WTC11 (cell line): ENCODE results near the gene TIFAB. TPM values are rescaled to one million over a fixed set of nuclear protein-coding genes. Genes with fewer than 3 reads are reported as not detected.

Experiments
- ATAC-seq: fragments of 200-7000 bp; cut with Tn5 transposase; 2 replicates; pipeline ENCODE4 v1.10.0; 2021; ENCODE audit warnings: mild to moderate bottlenecking, moderate library complexity
- Bru-seq: library from RNA; stranded (reverse); fragments of 400-500 nt; gene quantifications from one replicate; lab custom pipeline; 2021; lab: Mats Ljungman, UMichigan
- CTCF ChIA-PET: fragments of 300-600 bp; sonication (Branson Sonifier 250); formaldehyde crosslinking; loops from one replicate; lab custom pipeline; 2021; ENCODE audit warnings: antibody characterized with exemption; lab: Charles Lee
- POLR2A ChIA-PET: fragments of 350-600 bp; sonication (Branson Sonifier 250); formaldehyde crosslinking; loops from one replicate; lab custom pipeline; 2021; ENCODE audit warnings: antibody characterized with exemption; lab: Charles Lee
- DNase-seq: peaks from one replicate; pipeline ENCODE4 v3.0.0; 2021; ENCODE audit warnings: low spot score
- H3K27ac Mint-ChIP-seq: 2 replicates; pipeline ENCODE4 v1.8.0; 2021; ENCODE audit warnings: mixed read lengths
- H3K27me3 Mint-ChIP-seq: 2 replicates; pipeline ENCODE4 v1.8.0; 2021; ENCODE audit warnings: low read depth, mild to moderate bottlenecking, moderate library complexity, mixed read lengths
- H3K36me3 Mint-ChIP-seq: 2 replicates; pipeline ENCODE4 v1.8.0; 2021; ENCODE audit warnings: mixed read lengths
- H3K4me1 Mint-ChIP-seq: 2 replicates; pipeline ENCODE4 v1.8.0; 2022; ENCODE audit warnings: mixed read lengths
- H3K4me3 Mint-ChIP-seq: 2 replicates; pipeline ENCODE4 v1.8.0; 2021; ENCODE audit warnings: mild to moderate bottlenecking, moderate library complexity, mixed read lengths
- H3K9me3 Mint-ChIP-seq: 2 replicates; pipeline ENCODE4 v1.8.0; 2021; ENCODE audit warnings: mixed read lengths
- CREB1 ChIP-seq: sonication (generic); formaldehyde crosslinking; IDR thresholded peaks from 2 replicates; pipeline ENCODE4 v1.8.0; 2023; ENCODE audit warnings: mild to moderate bottlenecking, missing genetic modification reagents
- CREM ChIP-seq: sonication (generic); formaldehyde crosslinking; IDR thresholded peaks from 2 replicates; pipeline ENCODE4 v1.8.1; 2022; ENCODE audit warnings: mild to moderate bottlenecking, missing genetic modification reagents, moderate library complexity
- E2F5 ChIP-seq: sonication (generic); formaldehyde crosslinking; IDR thresholded peaks from 2 replicates; pipeline ENCODE4 v1.8.1; 2022; ENCODE audit warnings: mild to moderate bottlenecking, moderate library complexity, missing genetic modification reagents
- ELF4 ChIP-seq: sonication (generic); formaldehyde crosslinking; IDR thresholded peaks from 2 replicates; pipeline ENCODE4 v1.8.1; 2022; ENCODE audit warnings: low read depth, mild to moderate bottlenecking, moderate library complexity, missing genetic modification reagents
- ESRRA ChIP-seq: sonication (generic); formaldehyde crosslinking; IDR thresholded peaks from 2 replicates; pipeline ENCODE4 v1.8.1; 2022; ENCODE audit warnings: mild to moderate bottlenecking, missing genetic modification reagents, borderline replicate concordance
- GTF2I ChIP-seq: fragments of 250-450 bp; sonication (Bioruptor Pico); conservative IDR thresholded peaks from 2 replicates; pipeline ENCODE4 v1.4.0; 2021; ENCODE audit warnings: mild to moderate bottlenecking
- KAT7 ChIP-seq: sonication (generic); formaldehyde crosslinking; IDR thresholded peaks from 2 replicates; pipeline ENCODE4 v1.8.1; 2023; ENCODE audit warnings: missing genetic modification reagents, mild to moderate bottlenecking, borderline replicate concordance
- MXD4 ChIP-seq: fragments of 250-450 bp; sonication (Bioruptor Pico); IDR thresholded peaks from 2 replicates; pipeline ENCODE4 v1.8.0; 2021; ENCODE audit warnings: mild to moderate bottlenecking, moderate library complexity, borderline replicate concordance
- NR2C2 ChIP-seq: sonication (generic); formaldehyde crosslinking; IDR thresholded peaks from 2 replicates; pipeline ENCODE4 v1.8.0; 2022; ENCODE audit warnings: mild to moderate bottlenecking, missing genetic modification reagents
- NR3C1 ChIP-seq: sonication (generic); formaldehyde crosslinking; conservative IDR thresholded peaks from 2 replicates; pipeline ENCODE4 v1.8.1; 2023; ENCODE audit warnings: low read depth, mild to moderate bottlenecking, missing genetic modification reagents
- PREB ChIP-seq: sonication (generic); formaldehyde crosslinking; IDR thresholded peaks from 2 replicates; pipeline ENCODE4 v1.8.1; 2022; ENCODE audit warnings: mild to moderate bottlenecking, missing genetic modification reagents, moderate library complexity, borderline replicate concordance
- SMAD4 ChIP-seq: sonication (generic); formaldehyde crosslinking; IDR thresholded peaks from 2 replicates; pipeline ENCODE4 v1.8.0; 2022; ENCODE audit warnings: mild to moderate bottlenecking, missing genetic modification reagents
- TEAD1 ChIP-seq: sonication (generic); formaldehyde crosslinking; IDR thresholded peaks from 2 replicates; pipeline ENCODE4 v1.8.0; 2022; ENCODE audit warnings: mild to moderate bottlenecking, missing genetic modification reagents
- USF1 ChIP-seq: sonication (generic); formaldehyde crosslinking; IDR thresholded peaks from 2 replicates; pipeline ENCODE4 v1.8.0; 2022; ENCODE audit warnings: mild to moderate bottlenecking, missing genetic modification reagents
- ZNF219 ChIP-seq: sonication (generic); formaldehyde crosslinking; IDR thresholded peaks from 2 replicates; pipeline ENCODE4 v1.8.0; 2023; ENCODE audit warnings: missing genetic modification reagents, mild to moderate bottlenecking, borderline replicate concordance
- ZNF263 ChIP-seq: sonication (generic); formaldehyde crosslinking; IDR thresholded peaks from 2 replicates; pipeline ENCODE4 v1.8.1; 2022; ENCODE audit warnings: low read depth, mild to moderate bottlenecking, moderate library complexity, missing genetic modification reagents
- ZNF423 ChIP-seq: fragments of 250-450 bp; sonication (Bioruptor Pico); IDR thresholded peaks from 2 replicates; pipeline ENCODE4 v2.1.2; 2022; ENCODE audit warnings: mild to moderate bottlenecking, moderate library complexity
- long read RNA-seq, 3 experiments: library from RNA in 1 of 3; library from capped mRNA in 1 of 3; library from polyadenylated mRNA in 1 of 3; unstranded in 2 of 3; stranded (forward) in 1 of 3; transcript quantifications; one replicate each; pipeline ENCODE4 v2.0.0, GENCODE V29; 2021
- total RNA-seq: library from RNA; stranded (reverse); gene quantifications from 3 replicates; pipeline ENCODE4 v1.2.3, GENCODE V29; 2021
- TF ChIP-seq, protein P1 (sequence below): sonication (generic); formaldehyde crosslinking; IDR thresholded peaks from 2 replicates; pipeline ENCODE4 v1.8.0; 2022; ENCODE audit warnings: mild to moderate bottlenecking, missing genetic modification reagents
- TF ChIP-seq, protein P2 (sequence below): sonication (generic); formaldehyde crosslinking; IDR thresholded peaks from 2 replicates; pipeline ENCODE4 v1.8.0; 2022; ENCODE audit warnings: mild to moderate bottlenecking, missing genetic modification reagents
- TF ChIP-seq, protein P3 (sequence below): fragments of 250-450 bp; sonication (Bioruptor Pico); IDR thresholded peaks from 2 replicates; pipeline ENCODE4 v1.9.0; 2021; ENCODE audit warnings: moderate library complexity, mild to moderate bottlenecking, inconsistent platforms, borderline replicate concordance

The TIFAB gene
- total RNA-seq (not detected in 3 replicates), Bru-seq, nascent RNA (not detected)
- long read RNA-seq, experiment 1 = 0 reads
- long read RNA-seq, experiment 2 = 0 reads
- long read RNA-seq, experiment 3 = 0 reads

DNA sequence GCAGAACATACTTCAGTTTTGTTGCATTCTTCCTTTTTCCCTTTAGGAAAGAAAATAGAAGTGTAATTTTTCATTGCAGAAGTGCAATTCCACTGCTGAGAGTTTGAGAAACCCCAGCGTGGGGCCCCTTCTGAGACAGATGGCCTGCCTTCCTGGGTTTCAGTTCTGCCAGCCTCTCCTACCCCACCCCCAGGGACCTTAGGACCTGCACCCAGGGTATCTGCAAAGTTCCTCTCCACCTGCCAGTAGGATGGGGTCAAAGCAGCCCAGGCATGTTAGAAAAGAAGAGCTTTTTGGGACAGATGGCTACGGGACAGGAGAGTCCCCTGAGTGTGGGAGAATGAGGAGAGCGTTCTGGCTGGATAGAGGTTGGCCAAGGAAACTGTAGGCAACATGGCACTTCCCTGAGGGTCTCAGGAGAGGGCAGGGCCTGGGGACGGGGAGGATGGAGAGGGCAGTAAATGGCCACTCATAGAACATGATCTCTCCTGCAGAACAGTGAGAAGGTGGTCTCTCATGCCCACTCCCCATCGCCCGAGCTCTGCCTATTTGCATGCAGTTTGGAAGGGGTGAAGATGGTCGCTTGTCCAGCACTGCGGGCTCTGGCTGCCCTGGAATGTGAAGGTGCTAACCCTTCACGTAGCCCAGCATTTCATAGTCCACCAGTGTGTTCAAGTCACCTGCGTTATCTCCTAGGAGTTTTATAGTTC is at the start of gene TIFAB:
Gene TIFAB (minus strand): TSS at position 31 of the 710 bp plus-strand sequence. CDS start 2,412 bp downstream, outside the sequence.
- Mint-ChIP-seq H3K9me3 (no peaks in the 10 kb centered on the region), H3K36me3 (no peaks in the 10 kb centered on the region), H3K27me3 (peaks cover 29% of the 10 kb centered on the region), H3K27ac (no peak within 1 kb of the TSS), H3K4me3 (no peak within 1 kb of the TSS), H3K4me1 (peaks cover 5% of the 10 kb centered on the region)
- DNase-seq (peak; percentile 1), ATAC-seq (no peak)
- CTCF ChIA-PET = interaction anchor here (1.1 to 1.8 kb wide), 2 partner anchors 10 to 14 kb away, joined by 4 to 11 read pairs; no protein-coding TSS in a partner anchor
- TF ChIP-seq SMAD4 (CRISPR knock-in tag) (no peak), MXD4 (CRISPR knock-in tag) (no peak), ESRRA (CRISPR knock-in tag) (no peak), CREB1 (CRISPR knock-in tag) (no peak)
- TF ChIP-seq, protein P1, sequence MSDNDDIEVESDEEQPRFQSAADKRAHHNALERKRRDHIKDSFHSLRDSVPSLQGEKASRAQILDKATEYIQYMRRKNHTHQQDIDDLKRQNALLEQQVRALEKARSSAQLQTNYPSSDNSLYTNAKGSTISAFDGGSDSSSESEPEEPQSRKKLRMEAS (CRISPR knock-in tag) = no peak
- POLR2A ChIA-PET = no interaction called here

- Mint-ChIP-seq H3K27me3 (peaks cover 62% of the 10 kb centered on the region), H3K27ac (no peak overlapping the region), H3K4me1 (peaks cover 12% of the 10 kb centered on the region), H3K4me3 (no peak overlapping the region), H3K9me3 (no peaks in the 10 kb centered on the region), H3K36me3 (no peaks in the 10 kb centered on the region)
- ATAC-seq (no peak), DNase-seq (no peak)
- TF ChIP-seq PREB (CRISPR knock-in tag) (no peak), SMAD4 (CRISPR knock-in tag) (no peak), USF1 (CRISPR knock-in tag) (no peak), ELF4 (CRISPR knock-in tag) (no peak), CREB1 (CRISPR knock-in tag) (no peak), ZNF219 (CRISPR knock-in tag) (no peak), NR3C1 (CRISPR knock-in tag) (no peak), ZNF423 (CRISPR knock-in tag) (no peak), TEAD1 (CRISPR knock-in tag) (no peak), E2F5 (CRISPR knock-in tag) (no peak), ZNF263 (CRISPR knock-in tag) (no peak), KAT7 (CRISPR knock-in tag) (no peak), NR2C2 (CRISPR knock-in tag) (no peak), CREM (CRISPR knock-in tag) (no peak), GTF2I (CRISPR knock-in tag) (no peak)
- TF ChIP-seq, protein P2, sequence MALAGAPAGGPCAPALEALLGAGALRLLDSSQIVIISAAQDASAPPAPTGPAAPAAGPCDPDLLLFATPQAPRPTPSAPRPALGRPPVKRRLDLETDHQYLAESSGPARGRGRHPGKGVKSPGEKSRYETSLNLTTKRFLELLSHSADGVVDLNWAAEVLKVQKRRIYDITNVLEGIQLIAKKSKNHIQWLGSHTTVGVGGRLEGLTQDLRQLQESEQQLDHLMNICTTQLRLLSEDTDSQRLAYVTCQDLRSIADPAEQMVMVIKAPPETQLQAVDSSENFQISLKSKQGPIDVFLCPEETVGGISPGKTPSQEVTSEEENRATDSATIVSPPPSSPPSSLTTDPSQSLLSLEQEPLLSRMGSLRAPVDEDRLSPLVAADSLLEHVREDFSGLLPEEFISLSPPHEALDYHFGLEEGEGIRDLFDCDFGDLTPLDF (CRISPR knock-in tag) = no peak
- TF ChIP-seq, protein P3, sequence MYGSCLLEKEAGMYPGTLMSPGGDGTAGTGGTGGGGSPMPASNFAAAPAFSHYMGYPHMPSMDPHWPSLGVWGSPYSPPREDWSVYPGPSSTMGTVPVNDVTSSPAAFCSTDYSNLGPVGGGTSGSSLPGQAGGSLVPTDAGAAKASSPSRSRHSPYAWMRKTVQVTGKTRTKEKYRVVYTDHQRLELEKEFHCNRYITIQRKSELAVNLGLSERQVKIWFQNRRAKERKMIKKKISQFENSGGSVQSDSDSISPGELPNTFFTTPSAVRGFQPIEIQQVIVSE (CRISPR knock-in tag) = no peak
- POLR2A ChIA-PET = no interaction called here
- CTCF ChIA-PET = interaction anchor here (1.1 to 1.3 kb wide), 2 partner anchors 14 to 53 kb away, joined by 3 read pairs; no protein-coding TSS in a partner anchor
Measured at GRCh38 chr5:135498637-135498995, 46.5 kb upstream of the TIFAB start.
